GM18498 (cell line): ENCODE data around the gene RHOXF2B.
A peak's percentile ranks its signal among the peaks of the same experiment; 100 is the strongest.
"Not testable (repeated sequence)": the region's sequence is repeated elsewhere in the genome, so short reads cannot be mapped to it uniquely, and the experiment has no call there.

Source experiments
- ATAC-seq: cut with Tn5 transposase; IDR thresholded peaks from one replicate; pipeline ENCODE4 v1.9.1; 2021; ENCODE audit warnings: mild to moderate bottlenecking, moderate library complexity; ENCODE audit not compliant: unreplicated experiment

Gene RHOXF2B

GRCh38 chrX:120077590-120077989 lies at the start of gene RHOXF2B:
Gene RHOXF2B (minus strand): TSS chrX:120077690. CDS start chrX:120077552, 138 bp downstream.
- not testable (repeated sequence) for ATAC-seq

GRCh38 chrX:120125444-120125843 lies 48.0 kb upstream of the RHOXF2B start:
- ATAC-seq, result no peak

GRCh38 chrX:120120223-120120622 lies 42.7 kb upstream of the RHOXF2B start:
- ATAC-seq, result no peak

- no peak for ATAC-seq
Measured at GRCh38 chrX:120115438-120115963, 38.0 kb upstream of the RHOXF2B start, which contains the start of gene RHOXF1. Gene RHOXF1 (minus strand): TSS chrX:120115913. CDS start chrX:120115862, 51 bp downstream.

- ATAC-seq, result no peak
Measured at GRCh38 chrX:120111611-120112010, 34.1 kb upstream of the RHOXF2B start.

- no peak for ATAC-seq
Measured at GRCh38 chrX:120109378-120109777, 31.9 kb upstream of the RHOXF2B start.

- not testable (repeated sequence) for ATAC-seq
Measured at GRCh38 chrX:120104707-120105106, 27.2 kb upstream of the RHOXF2B start.

- ATAC-seq, result not testable (repeated sequence)
Measured at GRCh38 chrX:120101057-120101456, 23.6 kb upstream of the RHOXF2B start.

GRCh38 chrX:120090208-120090607 lies 12.7 kb upstream of the RHOXF2B start:
- ATAC-seq, result no peak

GRCh38 chrX:120087289-120088017 lies 10.0 kb upstream of the RHOXF2B start:
- ATAC-seq, result no peak

- not testable (repeated sequence) for ATAC-seq
Measured at GRCh38 chrX:120085553-120086185, 8.2 kb upstream of the RHOXF2B start.

- not testable (repeated sequence) for ATAC-seq
Measured at GRCh38 chrX:120066169-120066568, 11.3 kb downstream of the RHOXF2B start.

- not testable (repeated sequence) for ATAC-seq
Measured at GRCh38 chrX:120042712-120043111, 34.8 kb downstream of the RHOXF2B start.

GRCh38 chrX:120042247-120042646 lies 35.2 kb downstream of the RHOXF2B start:
- ATAC-seq, result peak; percentile 80

GRCh38 chrX:120040176-120040575 lies 37.3 kb downstream of the RHOXF2B start:
- not testable (repeated sequence) for ATAC-seq

- ATAC-seq, result not testable (repeated sequence)
Measured at GRCh38 chrX:120039087-120039733, 38.3 kb downstream of the RHOXF2B start.

GRCh38 chrX:120036704-120037103 lies 40.8 kb downstream of the RHOXF2B start:
- ATAC-seq, result no peak

GRCh38 chrX:120035522-120036309 lies 41.8 kb downstream of the RHOXF2B start:
- ATAC-seq, result peak; percentile 85

GRCh38 chrX:120029354-120029753 lies 48.1 kb downstream of the RHOXF2B start:
- ATAC-seq, result no peak

- ATAC-seq, result no peak
Measured at GRCh38 chrX:120023259-120023658, 54.2 kb downstream of the RHOXF2B start.

- no peak for ATAC-seq
Measured at GRCh38 chrX:120022763-120023162, 54.7 kb downstream of the RHOXF2B start.
